HG03460 (cell line): ENCODE data around the gene AHCYL2.

ENCODE experiments used
- ATAC-seq: cut with Tn5 transposase; IDR thresholded peaks from one replicate; pipeline ENCODE4 v1.9.1; 2021; ENCODE audit not compliant: unreplicated experiment

AHCYL2 gene

GRCh38 chr7:129224251-129225205 is at the start of gene AHCYL2:
TSS of gene AHCYL2 (plus strand) at chr7:129225030.
- ATAC-seq: peak; percentile 84

DNA sequence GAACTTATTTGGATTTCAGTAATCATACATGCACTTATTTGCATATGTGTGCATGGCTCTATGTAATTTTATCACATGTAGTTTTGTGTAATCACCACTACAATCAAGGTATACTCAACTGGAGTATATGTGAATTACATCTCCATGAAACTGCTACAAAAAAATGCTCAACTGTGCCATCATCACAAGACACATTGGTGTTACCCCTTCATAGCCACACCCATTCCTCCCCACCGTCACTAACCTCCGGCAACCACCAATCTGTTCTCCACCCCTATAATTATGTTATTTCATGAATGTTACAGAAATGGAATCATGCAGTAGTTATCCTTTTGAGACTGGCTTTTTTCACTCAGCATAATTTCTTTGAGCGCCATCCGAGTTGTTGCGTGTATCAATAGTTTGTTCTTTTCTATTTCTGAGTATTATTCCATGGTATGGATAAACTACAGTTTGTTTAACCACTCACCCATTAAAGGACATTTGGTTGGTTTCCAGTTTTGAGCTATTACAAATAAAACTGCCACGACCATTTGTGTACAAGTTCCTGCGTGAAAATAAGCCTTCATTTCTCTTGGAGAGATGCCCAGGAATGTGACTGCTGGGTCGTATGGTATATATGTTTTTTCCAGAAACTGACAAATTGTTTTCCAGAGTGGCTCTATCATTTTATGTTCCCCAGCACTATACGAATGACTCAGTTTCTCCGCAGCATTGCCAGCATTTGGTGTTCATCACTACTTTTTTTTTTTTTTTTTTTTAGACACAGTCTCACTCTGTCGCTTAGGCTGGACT is 47.7 kb upstream of the AHCYL2 start:
- no peak for ATAC-seq

DNA sequence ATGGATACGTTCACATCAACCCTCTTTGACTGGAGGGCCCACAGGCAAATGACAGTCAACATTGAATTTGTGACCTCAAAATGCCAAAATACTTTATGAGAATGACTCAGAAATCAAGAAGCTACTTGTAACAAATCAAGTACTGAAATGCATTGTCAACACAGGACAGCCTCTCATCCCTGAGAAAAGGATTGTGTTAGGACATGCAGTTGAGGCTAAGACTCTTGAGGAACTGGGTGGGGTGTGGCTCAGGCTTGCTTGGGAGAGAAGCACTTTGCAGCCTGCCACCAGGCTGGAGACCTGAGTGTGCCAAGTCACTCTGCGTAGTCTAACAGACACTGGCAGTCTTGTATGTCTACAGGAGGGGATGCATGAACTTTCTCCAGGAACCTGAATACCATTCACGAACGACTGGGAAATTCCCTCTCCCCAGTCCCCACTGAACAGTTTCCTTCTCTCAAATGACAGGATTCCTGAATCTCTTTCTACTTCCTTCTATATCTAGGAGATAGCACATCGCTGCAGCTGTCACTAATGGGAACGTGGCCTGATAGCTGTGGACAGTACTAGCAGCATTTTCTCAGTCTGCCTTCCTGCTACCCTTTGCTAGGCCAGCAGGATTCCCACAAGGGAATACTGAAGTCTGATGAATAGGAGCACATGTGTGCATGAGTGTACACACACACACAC is 39.7 kb upstream of the AHCYL2 start:
- no peak for ATAC-seq

- no peak for ATAC-seq
Observed at GRCh38 chr7:129186749-129187260, 38.0 kb upstream of the AHCYL2 start.

- ATAC-seq: no peak
Observed at GRCh38 chr7:129187681-129188371, 37.0 kb upstream of the AHCYL2 start.

DNA sequence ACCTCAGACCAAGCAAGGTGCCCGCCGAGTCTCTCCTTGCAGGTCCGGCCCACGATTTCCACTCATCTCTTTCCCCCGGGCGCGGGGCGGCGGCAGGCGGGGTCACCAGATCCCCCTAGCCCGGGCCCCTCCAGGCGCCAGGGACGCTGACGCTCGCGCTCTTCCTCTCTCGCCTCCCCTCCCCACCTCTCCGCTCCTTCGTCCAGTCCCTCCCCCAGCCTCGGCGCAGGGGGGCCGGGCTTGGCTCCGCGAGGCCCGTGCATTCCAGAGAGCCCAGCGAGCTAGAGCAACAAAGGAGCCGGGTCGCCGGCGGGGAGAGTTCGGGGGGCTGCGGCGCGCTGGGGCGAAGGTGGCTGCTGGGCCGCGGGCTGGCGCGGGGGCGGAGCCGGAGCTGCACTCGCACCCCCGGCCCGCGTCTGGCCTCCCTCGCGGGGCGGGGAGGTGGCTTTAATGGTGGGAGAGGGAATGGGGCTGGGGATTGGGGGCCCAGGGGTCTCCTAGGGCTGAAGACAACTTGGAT is 36.4 kb upstream of the AHCYL2 start, which contains the start of gene SMO:
Gene SMO (plus strand): TSS at position 262 of the 520 bp plus-strand sequence. CDS start 519 bp downstream, outside the sequence.
- ATAC-seq: no peak

DNA sequence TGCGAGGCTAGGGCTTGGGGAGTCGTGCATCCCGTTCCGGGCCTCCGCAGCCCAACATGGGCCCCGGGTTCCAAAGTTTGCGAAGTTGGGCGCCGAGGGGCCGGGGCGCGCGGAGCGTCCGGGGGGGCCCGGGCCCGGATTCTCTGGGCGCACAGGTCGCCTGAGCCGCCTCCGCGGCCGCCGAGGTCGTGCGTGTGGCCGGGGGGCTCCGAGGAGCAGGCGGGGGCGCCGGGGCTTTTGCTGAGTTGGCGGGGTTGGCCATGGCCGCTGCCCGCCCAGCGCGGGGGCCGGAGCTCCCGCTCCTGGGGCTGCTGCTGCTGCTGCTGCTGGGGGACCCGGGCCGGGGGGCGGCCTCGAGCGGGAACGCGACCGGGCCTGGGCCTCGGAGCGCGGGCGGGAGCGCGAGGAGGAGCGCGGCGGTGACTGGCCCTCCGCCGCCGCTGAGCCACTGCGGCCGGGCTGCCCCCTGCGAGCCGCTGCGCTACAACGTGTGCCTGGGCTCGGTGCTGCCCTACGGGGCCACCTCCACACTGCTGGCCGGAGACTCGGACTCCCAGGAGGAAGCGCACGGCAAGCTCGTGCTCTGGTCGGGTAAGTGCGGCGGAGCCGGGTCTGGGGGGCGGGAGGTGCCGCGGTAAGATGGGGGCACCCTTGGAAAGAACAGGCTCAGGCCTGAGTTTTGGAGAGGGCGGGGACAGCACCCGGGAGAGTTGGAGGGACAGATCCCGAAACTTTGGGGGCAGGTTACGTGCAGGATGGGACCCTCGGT is 35.8 kb upstream of the AHCYL2 start:
- no peak for ATAC-seq

- no peak for ATAC-seq
Observed at GRCh38 chr7:129189661-129190310, 35.0 kb upstream of the AHCYL2 start.

GRCh38 chr7:129191272-129191671 is 33.6 kb upstream of the AHCYL2 start:
- no peak for ATAC-seq

GRCh38 chr7:129193892-129194291 is 30.9 kb upstream of the AHCYL2 start:
- ATAC-seq: no peak

- no peak for ATAC-seq
Observed at GRCh38 chr7:129197771-129198170, 27.1 kb upstream of the AHCYL2 start.

GRCh38 chr7:129199406-129199805 is 25.4 kb upstream of the AHCYL2 start:
- ATAC-seq: no peak

DNA sequence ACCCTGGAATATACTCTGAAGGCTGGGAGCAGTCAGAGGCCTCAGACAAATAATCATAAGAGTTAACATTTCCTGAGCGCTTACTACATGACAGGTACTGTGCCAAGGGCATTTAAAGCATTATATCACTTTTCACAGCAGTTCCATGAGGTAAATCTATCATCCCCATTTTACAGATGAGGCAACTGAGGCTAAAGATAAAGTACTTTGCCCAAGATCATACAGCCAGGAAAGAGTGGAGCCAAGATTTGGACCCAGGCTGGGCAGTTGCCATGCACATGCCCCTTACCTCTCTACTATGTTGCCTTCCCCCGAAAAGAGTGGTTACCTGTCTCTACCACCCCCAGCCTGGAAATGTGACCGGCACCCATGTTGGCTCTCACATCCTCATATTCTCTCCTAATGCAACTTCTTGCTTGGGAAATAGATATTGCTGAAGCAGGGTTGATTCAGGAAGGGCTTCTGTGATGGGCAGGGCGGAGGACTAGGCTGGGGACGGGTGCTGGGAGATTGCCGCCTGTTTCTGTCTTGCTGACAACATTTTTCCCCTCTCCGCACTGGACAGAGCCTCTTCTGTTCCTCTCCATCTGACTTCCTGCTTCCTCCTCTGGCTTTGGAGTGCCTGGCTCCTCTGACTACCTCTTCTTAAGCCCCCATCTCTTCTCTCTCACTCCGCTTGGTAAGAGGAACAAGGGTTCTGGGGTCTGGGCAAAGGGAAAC is 22.6 kb upstream of the AHCYL2 start:
- no peak for ATAC-seq

DNA sequence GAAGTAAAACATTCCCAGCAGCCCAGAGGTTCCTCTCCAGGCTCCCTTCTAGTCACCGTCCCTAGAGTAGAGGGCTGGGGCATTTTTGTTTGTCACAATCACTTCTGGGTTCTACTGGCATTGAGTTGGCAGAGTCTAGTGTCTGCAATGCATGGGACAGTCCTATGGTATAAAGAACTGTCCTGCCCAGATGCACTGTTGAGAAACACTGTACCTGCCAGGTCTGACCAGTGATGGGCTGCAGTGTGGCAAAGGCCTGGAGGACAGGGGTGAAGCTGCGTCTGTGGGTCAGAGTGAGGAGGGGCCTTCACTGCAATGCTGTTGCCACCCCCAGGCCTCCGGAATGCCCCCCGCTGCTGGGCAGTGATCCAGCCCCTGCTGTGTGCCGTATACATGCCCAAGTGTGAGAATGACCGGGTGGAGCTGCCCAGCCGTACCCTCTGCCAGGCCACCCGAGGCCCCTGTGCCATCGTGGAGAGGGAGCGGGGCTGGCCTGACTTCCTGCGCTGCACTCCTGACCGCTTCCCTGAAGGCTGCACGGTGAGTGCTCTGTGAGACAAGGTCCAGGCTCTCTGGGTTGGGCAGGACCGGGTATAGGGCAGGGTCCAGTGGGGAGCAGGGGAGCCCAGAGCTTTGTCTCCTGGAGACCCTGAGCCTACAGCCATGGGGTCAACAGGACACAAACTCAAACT is 21.6 kb upstream of the AHCYL2 start:
- ATAC-seq: no peak

DNA sequence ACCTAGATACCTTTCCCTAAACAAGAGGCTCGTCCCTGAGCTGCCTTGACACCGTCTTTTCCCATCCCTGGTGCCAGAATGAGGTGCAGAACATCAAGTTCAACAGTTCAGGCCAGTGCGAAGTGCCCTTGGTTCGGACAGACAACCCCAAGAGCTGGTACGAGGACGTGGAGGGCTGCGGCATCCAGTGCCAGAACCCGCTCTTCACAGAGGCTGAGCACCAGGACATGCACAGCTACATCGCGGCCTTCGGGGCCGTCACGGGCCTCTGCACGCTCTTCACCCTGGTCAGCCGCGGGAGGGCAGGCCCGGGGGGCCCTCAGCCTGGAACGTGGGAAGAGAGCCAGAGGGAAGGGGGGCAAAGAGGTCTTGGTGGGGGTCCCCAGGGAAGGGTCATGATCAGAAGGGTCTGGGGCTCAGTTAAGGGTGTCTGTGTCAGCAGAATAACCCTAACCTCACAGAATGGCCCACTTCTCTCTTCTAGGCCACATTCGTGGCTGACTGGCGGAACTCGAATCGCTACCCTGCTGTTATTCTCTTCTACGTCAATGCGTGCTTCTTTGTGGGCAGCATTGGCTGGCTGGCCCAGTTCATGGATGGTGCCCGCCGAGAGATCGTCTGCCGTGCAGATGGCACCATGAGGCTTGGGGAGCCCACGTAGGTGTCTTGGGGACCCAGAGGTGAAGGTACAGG is 19.6 kb upstream of the AHCYL2 start:
- ATAC-seq: no peak

GRCh38 chr7:129205987-129206785 is 18.6 kb upstream of the AHCYL2 start:
- no peak for ATAC-seq
